Suprapubic skin (tissue), 4 donors: Measurements from ENCODE around the gene RAB31.

Experiments
- CTCF ChIP-seq, 2 donors: fragments of 200-600 bp in 1 of 2; fragments of 450-650 bp in 1 of 2; sonication (generic) in 1 of 2; IDR thresholded peaks; one replicate each; pipeline ENCODE4 v1.5.1; 2016 to 2019; ENCODE audit warnings: antibody characterized with exemption in 2 of 2, mild to moderate bottlenecking in 1 of 2, moderate library complexity in 1 of 2
- POLR2A ChIP-seq, 2 donors: fragments of 450-650 bp; IDR thresholded peaks; one replicate each; pipeline ENCODE4 v1.6.1; 2017; ENCODE audit warnings: antibody characterized with exemption in 2 of 2, mild to moderate bottlenecking in 2 of 2, moderate library complexity in 2 of 2
- POLR2AphosphoS5 ChIP-seq, 3 donors: sonication (generic); formaldehyde crosslinking; IDR thresholded peaks; one replicate each; pipeline ENCODE4 v1.6.1; 2017; ENCODE audit warnings: antibody characterized with exemption in 3 of 3

GRCh38 chr18:9870431-9871008 lies 162.4 kb downstream of the RAB31 start:
- TF ChIP-seq CTCF (IDR thresholded peaks at IDR 0.05) (no peak), POLR2AphosphoS5 (IDR thresholded peaks at IDR 0.05) (no peak), POLR2A (IDR thresholded peaks at IDR 0.05) (no peak)
